GM19351 (cell line): ENCODE data around the gene TIMM8A.
"Not testable (repeated sequence)": the region's sequence is repeated elsewhere in the genome, so short reads cannot be mapped to it uniquely, and the experiment has no call there.

Source experiments
- ATAC-seq: cut with Tn5 transposase; IDR thresholded peaks from one replicate; pipeline ENCODE4 v1.9.1; 2021; ENCODE audit warnings: mild to moderate bottlenecking, moderate library complexity; ENCODE audit not compliant: unreplicated experiment

Gene TIMM8A

DNA sequence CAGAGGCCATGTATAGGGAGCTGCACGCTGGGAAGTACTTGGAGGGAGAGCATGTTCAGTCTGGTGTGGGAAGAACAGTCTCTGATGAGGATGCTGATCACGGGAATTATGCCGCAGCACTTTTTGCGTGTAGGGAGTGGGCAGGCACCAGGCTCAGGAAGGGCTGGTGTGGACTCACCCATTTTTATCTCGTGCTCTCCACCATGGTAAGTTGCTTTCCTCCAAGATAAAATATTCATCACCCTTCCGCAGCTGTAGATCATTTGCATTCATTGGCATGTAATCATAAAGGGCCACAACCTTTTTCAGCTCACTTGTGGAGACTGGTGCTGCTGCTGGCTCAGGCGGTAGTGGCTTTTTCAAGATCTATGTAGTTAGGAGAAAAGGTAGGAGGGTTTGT lies 11.8 kb upstream of the TIMM8A start:
- ATAC-seq: no peak

DNA sequence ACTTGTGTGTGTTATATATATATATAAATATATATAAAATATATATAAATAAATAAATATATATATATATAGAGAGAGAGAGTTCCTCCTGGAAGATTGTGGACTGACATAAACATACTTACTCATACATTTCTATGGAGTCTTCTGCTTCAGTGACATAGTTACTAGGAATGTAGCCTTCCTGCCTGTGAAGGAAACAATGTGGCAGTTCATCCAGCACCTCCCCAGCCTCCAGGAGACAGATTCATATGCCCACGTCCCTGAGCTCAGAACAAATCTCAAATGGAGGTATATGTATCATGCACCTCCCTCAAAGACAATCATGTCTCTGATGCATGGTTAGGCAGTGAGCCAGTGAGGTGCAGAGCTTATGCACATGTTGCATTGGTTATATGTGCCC lies 11.4 kb upstream of the TIMM8A start:
- ATAC-seq: no peak

DNA sequence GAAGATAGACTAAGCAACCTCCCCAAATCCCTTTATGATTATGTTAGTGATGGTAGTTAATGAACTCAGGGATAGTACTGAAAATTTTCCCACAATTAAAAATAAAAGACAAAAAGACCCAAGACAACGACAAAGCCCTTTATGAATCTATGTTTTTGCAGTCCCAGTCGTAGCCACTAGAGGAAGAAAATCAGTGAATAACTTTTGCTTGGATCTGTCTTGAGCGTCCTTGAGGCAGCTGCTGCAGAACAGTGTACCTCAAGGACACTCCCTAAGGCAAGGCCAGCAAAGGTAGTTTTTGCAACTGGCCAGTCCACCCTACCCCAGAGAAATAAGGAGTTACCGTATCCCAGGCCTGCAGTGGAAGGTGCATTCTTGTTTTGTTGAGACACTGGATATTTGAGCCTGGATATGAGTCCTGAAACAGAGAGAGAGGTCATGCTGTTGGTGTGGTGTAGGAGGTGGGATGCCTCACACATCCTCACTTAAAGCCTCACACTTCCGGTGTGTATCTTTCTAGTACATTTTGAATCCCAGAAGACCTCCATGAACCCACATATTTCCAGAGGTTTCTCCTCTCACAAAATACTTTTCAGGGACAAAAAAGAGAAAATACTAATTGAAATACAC lies 8.7 kb upstream of the TIMM8A start:
- ATAC-seq: peak; percentile 60

DNA sequence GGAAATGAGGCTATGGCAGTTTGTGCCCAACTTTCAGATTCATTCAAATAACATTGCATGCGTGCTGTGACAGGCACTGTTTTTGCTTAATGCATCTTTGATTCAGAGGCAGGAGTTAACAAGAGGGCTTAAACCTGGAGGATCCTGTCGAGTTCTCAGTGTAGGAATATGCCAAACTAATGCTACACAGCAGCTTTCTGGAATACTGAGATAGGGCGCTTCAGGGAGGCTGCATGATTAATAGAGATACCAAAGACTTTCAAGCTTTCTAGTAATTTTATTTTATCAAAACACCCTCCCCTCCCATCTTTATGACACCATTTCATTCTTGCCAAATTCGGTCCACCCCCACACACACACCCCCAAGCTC lies 636 bp upstream of the TIMM8A start:
- no peak for ATAC-seq

DNA sequence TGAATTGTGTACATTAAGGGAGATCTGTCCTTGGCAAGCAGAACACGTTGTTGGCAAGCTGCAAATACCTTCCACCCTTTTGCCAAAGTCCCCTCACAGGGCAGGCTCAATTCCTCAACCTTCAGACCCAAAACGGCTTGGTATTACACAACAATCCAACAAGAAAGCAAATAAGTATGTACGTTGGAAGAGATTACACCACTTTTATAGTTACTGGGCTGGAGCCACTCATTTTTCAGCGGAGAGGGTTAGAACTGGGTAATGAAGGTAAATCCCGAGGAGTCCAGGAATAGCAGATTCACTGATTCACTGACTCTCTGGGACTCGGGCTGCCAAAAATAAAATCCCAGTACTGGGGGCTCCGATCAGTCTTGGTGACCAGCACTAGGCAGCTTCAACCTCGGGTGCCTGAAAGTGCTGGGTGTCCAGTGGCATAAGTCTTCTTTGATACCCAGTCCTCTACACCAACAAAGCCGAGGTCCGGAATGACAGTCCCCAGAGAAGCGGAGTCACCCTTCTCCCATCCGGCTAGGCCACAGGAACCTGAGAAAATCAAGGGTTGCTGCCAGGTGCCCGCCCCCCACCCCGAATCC lies 587 bp downstream of the TIMM8A start:
- peak; percentile 13 for ATAC-seq

DNA sequence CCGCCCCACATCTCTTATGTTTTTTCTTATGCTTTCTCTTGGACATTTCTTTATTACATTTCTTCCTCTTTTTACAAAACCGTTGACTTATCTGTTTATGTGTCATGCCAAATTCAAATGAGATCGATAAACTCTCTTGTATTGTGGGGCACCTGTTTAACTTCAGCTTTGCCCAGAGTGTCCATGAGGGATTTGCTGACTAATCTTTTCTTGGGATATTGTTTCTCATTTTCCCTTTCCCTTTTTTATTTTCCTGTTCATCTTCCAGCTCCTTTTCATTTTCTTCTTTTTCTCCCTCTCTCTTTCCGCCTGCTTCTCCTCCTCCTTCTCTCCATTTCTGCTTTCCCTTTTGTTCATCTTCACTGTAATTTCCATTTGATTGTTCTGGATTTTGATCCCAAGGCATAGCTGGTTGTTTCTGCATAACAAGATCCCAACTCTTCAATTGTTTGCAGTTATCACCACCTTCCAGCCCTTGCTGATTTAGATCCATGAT lies 10.7 kb downstream of the TIMM8A start:
- no peak for ATAC-seq

DNA sequence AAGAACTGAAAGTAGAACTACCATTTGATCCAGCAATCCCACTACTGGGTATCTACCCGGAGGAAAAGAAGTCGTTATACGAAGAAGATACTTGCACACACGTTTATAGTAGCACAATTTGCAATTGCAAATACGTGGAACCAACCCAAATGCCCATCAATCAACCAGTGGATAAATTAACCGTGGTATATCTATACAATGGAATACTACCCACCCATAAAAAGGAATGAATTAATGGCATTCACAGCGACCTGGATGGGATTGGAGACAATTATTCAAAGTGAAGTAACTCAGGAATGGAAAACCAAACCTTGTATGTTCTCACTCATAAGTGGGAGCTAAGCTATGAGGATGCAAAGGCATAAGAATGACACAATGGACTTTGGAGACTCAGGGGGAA lies 14.2 kb downstream of the TIMM8A start:
- not testable (repeated sequence) for ATAC-seq

DNA sequence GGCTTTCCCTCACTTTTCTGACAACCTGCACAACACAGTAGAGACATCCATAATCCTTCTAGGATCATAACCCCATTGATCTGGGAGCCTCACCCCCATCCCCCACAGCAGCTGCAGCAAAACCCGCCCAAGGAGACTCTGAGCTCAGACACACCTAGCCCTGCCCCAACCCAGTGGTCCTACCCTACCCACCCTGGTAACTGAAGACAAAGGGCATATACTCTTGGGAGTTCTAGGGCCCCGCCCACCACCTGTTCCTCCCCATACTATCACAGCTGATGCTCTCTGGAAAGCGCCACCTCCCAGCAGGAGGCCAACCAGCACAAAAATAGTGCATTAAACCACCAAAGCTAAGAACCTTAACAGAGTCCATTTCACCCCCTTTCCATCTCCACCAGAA lies 21.9 kb downstream of the TIMM8A start:
- ATAC-seq: not testable (repeated sequence)

DNA sequence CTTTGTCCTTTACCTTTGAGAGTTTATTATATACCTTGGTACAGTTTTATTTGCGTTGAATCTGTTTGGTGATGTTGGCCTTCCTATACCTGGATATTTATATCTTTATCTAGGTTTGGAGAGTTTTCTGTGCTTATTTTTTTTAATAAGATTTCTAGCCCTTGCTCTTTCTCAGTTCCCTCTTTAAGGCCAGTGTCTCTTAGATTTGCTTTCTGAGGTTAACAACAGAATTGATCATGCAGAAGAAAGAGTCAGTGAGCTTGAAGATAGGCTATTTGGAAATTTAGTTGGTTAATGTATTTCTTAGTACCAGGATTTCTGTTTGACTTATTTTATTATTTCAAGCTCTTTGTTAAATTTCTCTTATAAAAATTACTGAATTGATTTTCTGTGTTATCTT lies 44.8 kb downstream of the TIMM8A start:
- no peak for ATAC-seq
